SK-N-MC (cell line): ENCODE measurements around the gene BACH1.

ENCODE experiments used
- EZH2 ChIP-seq: fragments of 200-600 bp; sonication (generic); IDR thresholded peaks from one replicate; pipeline ENCODE4 v1.6.1; 2017; ENCODE audit warnings: antibody characterized with exemption
- POLR2AphosphoS5 ChIP-seq: IDR thresholded peaks from 2 replicates; pipeline ENCODE4 v1.6.1; 2012; ENCODE audit warnings: mild to moderate bottlenecking, low read depth, low read length, borderline replicate concordance

GRCh38 chr21:29362758-29363157 lies 64.0 kb downstream of the BACH1 start:
- TF ChIP-seq POLR2AphosphoS5: no peak
- no peak for TF ChIP-seq EZH2
